ENCODE measurements around the gene FAM131A. TPM values are rescaled to one million over a fixed set of nuclear protein-coding genes. Genes with fewer than 3 reads are reported as not detected.

Gene FAM131A
- total RNA-seq, 1 experiment from 2014 or later: 23.0 TPM

DNA sequence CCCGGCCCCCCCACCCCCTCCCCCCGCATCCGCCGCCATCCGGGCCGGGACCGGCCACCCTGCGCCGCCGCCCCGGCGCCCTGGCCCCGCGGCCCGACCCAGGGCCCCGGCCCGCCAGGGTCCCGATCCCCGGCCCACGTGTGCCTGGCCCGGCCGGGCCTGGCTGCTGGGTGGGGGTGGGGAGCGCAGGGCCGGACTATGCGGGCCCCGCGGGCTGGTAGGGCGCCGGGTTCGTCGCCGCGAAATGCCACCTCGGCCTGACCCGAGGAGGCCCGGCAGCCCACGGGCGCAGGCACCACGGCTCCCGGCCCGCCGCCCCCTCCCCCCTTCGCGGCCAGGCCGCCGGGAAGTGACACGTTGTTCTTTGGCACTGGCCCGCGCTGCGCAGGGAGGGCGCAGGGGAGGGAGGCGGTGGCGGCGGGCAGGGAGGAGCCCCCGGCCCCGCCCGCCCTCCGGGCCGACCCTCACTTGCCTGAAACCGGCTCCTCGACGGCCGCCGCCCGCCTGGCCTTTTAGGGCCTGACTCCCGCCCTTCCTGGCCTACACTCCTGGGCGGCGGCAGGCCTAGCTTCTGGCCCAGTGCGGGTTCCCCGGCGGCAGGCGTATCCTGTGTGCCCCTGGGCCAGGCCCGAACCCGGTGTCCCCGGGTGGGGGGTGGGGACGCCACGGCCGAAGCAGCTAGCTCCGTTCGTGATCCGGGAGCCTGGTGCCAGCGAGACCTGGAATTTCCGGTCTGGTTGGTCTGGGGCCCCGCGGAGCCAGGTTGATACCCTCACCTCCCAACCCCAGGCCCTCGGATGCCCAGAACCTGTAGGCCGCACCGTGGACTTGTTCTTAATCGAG lies 22.5 kb upstream of the FAM131A start:
- CTCF ChIA-PET: interaction anchor here (1.4 kb wide), 1 partner anchor 138 kb away, joined by 3 read pairs; no protein-coding TSS in a partner anchor
- Mint-ChIP-seq H3K4me3 (peak overlapping the region; percentile 72), H3K9me3 (no peaks in the 10 kb centered on the region), H3K36me3 (peaks cover 25% of the 10 kb centered on the region), H3K4me1 (peaks cover 24% of the 10 kb centered on the region), H3K27ac (0 out of 2 replicates have a peak overlapping the region, but pooled peaks have one; percentile 70), H3K27me3 (ENCODE audit: low read depth) (no peaks in the 10 kb centered on the region)
- POLR2A ChIA-PET: no interaction called here
- peak; percentile 10 for ATAC-seq
- peak; percentile 46 for DNase-seq (ENCODE audit: low spot score)
- TF ChIP-seq FOXJ3 (CRISPR knock-in tag; IDR thresholded peaks at IDR 0.05; ENCODE audit: borderline replicate concordance) (no peak), ZNF121 (CRISPR knock-in tag; IDR thresholded peaks at IDR 0.05) (no peak), TP53 (CRISPR knock-in tag; IDR thresholded peaks at IDR 0.05) (no peak), CREM (CRISPR knock-in tag; IDR thresholded peaks at IDR 0.05) (0 out of 2 replicates have a peak, but pooled peaks have one; percentile 24), RELA (CRISPR knock-in tag; IDR thresholded peaks at IDR 0.05; ENCODE audit: borderline replicate concordance) (no peak), ZNF232 (CRISPR knock-in tag; IDR thresholded peaks at IDR 0.05) (no peak), FOXP1 (CRISPR knock-in tag; IDR thresholded peaks at IDR 0.05; ENCODE audit: borderline replicate concordance) (no peak), JUN (CRISPR knock-in tag; IDR thresholded peaks at IDR 0.05) (no peak), MXD4 (CRISPR knock-in tag; IDR thresholded peaks at IDR 0.05; ENCODE audit: borderline replicate concordance) (no peak), SMAD4 (CRISPR knock-in tag; IDR thresholded peaks at IDR 0.05) (no peak), ETV6 (CRISPR knock-in tag; IDR thresholded peaks at IDR 0.05) (0 out of 2 replicates have a peak, but pooled peaks have one; percentile 49), GABPB1 (CRISPR knock-in tag; IDR thresholded peaks at IDR 0.05) (0 out of 2 replicates have a peak, but pooled peaks have one; percentile 23), ZNF219 (CRISPR knock-in tag; IDR thresholded peaks at IDR 0.05; ENCODE audit: borderline replicate concordance) (no peak), NR1H2 (CRISPR knock-in tag; IDR thresholded peaks at IDR 0.05) (no peak), GTF2I (CRISPR knock-in tag; conservative IDR thresholded peaks at IDR 0.05) (no peak)
- TF ChIP-seq, protein P1, sequence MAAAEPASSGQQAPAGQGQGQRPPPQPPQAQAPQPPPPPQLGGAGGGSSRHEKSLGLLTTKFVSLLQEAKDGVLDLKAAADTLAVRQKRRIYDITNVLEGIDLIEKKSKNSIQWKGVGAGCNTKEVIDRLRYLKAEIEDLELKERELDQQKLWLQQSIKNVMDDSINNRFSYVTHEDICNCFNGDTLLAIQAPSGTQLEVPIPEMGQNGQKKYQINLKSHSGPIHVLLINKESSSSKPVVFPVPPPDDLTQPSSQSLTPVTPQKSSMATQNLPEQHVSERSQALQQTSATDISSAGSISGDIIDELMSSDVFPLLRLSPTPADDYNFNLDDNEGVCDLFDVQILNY (CRISPR knock-in tag; IDR thresholded peaks at IDR 0.05): no peak
- TF ChIP-seq, protein P2, sequence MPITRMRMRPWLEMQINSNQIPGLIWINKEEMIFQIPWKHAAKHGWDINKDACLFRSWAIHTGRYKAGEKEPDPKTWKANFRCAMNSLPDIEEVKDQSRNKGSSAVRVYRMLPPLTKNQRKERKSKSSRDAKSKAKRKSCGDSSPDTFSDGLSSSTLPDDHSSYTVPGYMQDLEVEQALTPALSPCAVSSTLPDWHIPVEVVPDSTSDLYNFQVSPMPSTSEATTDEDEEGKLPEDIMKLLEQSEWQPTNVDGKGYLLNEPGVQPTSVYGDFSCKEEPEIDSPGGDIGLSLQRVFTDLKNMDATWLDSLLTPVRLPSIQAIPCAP (CRISPR knock-in tag; IDR thresholded peaks at IDR 0.05): no peak
- TF ChIP-seq, protein P3, sequence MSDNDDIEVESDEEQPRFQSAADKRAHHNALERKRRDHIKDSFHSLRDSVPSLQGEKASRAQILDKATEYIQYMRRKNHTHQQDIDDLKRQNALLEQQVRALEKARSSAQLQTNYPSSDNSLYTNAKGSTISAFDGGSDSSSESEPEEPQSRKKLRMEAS (CRISPR knock-in tag; IDR thresholded peaks at IDR 0.05): no peak
- TF ChIP-seq, protein P4, sequence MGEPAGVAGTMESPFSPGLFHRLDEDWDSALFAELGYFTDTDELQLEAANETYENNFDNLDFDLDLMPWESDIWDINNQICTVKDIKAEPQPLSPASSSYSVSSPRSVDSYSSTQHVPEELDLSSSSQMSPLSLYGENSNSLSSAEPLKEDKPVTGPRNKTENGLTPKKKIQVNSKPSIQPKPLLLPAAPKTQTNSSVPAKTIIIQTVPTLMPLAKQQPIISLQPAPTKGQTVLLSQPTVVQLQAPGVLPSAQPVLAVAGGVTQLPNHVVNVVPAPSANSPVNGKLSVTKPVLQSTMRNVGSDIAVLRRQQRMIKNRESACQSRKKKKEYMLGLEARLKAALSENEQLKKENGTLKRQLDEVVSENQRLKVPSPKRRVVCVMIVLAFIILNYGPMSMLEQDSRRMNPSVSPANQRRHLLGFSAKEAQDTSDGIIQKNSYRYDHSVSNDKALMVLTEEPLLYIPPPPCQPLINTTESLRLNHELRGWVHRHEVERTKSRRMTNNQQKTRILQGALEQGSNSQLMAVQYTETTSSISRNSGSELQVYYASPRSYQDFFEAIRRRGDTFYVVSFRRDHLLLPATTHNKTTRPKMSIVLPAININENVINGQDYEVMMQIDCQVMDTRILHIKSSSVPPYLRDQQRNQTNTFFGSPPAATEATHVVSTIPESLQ (CRISPR knock-in tag; IDR thresholded peaks at IDR 0.05): no peak
- TF ChIP-seq, protein P5, sequence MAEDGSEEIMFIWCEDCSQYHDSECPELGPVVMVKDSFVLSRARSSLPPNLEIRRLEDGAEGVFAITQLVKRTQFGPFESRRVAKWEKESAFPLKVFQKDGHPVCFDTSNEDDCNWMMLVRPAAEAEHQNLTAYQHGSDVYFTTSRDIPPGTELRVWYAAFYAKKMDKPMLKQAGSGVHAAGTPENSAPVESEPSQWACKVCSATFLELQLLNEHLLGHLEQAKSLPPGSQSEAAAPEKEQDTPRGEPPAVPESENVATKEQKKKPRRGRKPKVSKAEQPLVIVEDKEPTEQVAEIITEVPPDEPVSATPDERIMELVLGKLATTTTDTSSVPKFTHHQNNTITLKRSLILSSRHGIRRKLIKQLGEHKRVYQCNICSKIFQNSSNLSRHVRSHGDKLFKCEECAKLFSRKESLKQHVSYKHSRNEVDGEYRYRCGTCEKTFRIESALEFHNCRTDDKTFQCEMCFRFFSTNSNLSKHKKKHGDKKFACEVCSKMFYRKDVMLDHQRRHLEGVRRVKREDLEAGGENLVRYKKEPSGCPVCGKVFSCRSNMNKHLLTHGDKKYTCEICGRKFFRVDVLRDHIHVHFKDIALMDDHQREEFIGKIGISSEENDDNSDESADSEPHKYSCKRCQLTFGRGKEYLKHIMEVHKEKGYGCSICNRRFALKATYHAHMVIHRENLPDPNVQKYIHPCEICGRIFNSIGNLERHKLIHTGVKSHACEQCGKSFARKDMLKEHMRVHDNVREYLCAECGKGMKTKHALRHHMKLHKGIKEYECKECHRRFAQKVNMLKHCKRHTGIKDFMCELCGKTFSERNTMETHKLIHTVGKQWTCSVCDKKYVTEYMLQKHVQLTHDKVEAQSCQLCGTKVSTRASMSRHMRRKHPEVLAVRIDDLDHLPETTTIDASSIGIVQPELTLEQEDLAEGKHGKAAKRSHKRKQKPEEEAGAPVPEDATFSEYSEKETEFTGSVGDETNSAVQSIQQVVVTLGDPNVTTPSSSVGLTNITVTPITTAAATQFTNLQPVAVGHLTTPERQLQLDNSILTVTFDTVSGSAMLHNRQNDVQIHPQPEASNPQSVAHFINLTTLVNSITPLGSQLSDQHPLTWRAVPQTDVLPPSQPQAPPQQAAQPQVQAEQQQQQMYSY (CRISPR knock-in tag; IDR thresholded peaks at IDR 0.05): peak; percentile 24; the same call in 1 of the 2 replicates
- TF ChIP-seq, protein P6, sequence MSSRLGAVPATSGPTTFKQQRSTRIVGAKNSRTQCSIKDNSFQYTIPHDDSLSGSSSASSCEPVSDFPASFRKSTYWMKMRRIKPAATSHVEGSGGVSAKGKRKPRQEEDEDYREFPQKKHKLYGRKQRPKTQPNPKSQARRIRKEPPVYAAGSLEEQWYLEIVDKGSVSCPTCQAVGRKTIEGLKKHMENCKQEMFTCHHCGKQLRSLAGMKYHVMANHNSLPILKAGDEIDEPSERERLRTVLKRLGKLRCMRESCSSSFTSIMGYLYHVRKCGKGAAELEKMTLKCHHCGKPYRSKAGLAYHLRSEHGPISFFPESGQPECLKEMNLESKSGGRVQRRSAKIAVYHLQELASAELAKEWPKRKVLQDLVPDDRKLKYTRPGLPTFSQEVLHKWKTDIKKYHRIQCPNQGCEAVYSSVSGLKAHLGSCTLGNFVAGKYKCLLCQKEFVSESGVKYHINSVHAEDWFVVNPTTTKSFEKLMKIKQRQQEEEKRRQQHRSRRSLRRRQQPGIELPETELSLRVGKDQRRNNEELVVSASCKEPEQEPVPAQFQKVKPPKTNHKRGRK (CRISPR knock-in tag; IDR thresholded peaks at IDR 0.05; ENCODE audit: borderline replicate concordance): no peak
- TF ChIP-seq, protein P7, sequence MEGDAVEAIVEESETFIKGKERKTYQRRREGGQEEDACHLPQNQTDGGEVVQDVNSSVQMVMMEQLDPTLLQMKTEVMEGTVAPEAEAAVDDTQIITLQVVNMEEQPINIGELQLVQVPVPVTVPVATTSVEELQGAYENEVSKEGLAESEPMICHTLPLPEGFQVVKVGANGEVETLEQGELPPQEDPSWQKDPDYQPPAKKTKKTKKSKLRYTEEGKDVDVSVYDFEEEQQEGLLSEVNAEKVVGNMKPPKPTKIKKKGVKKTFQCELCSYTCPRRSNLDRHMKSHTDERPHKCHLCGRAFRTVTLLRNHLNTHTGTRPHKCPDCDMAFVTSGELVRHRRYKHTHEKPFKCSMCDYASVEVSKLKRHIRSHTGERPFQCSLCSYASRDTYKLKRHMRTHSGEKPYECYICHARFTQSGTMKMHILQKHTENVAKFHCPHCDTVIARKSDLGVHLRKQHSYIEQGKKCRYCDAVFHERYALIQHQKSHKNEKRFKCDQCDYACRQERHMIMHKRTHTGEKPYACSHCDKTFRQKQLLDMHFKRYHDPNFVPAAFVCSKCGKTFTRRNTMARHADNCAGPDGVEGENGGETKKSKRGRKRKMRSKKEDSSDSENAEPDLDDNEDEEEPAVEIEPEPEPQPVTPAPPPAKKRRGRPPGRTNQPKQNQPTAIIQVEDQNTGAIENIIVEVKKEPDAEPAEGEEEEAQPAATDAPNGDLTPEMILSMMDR (IDR thresholded peaks at IDR 0.05): no peak
- TF ChIP-seq, protein P8, sequence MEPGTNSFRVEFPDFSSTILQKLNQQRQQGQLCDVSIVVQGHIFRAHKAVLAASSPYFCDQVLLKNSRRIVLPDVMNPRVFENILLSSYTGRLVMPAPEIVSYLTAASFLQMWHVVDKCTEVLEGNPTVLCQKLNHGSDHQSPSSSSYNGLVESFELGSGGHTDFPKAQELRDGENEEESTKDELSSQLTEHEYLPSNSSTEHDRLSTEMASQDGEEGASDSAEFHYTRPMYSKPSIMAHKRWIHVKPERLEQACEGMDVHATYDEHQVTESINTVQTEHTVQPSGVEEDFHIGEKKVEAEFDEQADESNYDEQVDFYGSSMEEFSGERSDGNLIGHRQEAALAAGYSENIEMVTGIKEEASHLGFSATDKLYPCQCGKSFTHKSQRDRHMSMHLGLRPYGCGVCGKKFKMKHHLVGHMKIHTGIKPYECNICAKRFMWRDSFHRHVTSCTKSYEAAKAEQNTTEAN (CRISPR knock-in tag; IDR thresholded peaks at IDR 0.05): no peak

All from WTC11 (cell line).